PFSK-1 (cell line): ENCODE results near the gene ATG4C.

Experiments used
- FOXP2 ChIP-seq: optimal IDR thresholded peaks from 2 replicates; pipeline ENCODE3; 2011; ENCODE audit warnings: borderline replicate concordance, control low read depth, inconsistent platforms; ENCODE audit not compliant: insufficient read depth; ENCODE audit errors: extremely low read length, extremely low read depth
- POLR2AphosphoS5 ChIP-seq: IDR thresholded peaks from 2 replicates; pipeline ENCODE4 v1.6.1; 2012; ENCODE audit warnings: low read depth, mild to moderate bottlenecking, control low read depth, low read length, moderate library complexity
- REST ChIP-seq, 2 experiments: IDR thresholded peaks; 2 replicates each; pipeline versions ENCODE4 v1.6.1 to v1.8.0; 2011 to 2012; ENCODE audit warnings: low read depth in 2 of 2, low read length in 2 of 2, control low read depth in 1 of 2, inconsistent platforms in 1 of 2, mild to moderate bottlenecking in 1 of 2, moderate library complexity in 1 of 2; ENCODE audit not compliant: insufficient read depth in 1 of 2
- SIN3A ChIP-seq: IDR thresholded peaks from 2 replicates; pipeline ENCODE4 v1.6.1; 2012; ENCODE audit warnings: mild to moderate bottlenecking, low read length, moderate library complexity, borderline replicate concordance; ENCODE audit not compliant: insufficient read depth
- TAF1 ChIP-seq: IDR thresholded peaks from 2 replicates; pipeline ENCODE4 v1.6.1; 2012; ENCODE audit warnings: low read length, control low read depth, borderline replicate concordance; ENCODE audit not compliant: insufficient read depth

ATG4C gene

GRCh38 chr1:62809788-62810187, 25.9 kb downstream of the ATG4C start:
- TF ChIP-seq REST (IDR thresholded peaks at IDR 0.05; ENCODE audit: insufficient read depth in 1 of 2, low read depth in 2 of 2, low read length in 2 of 2), result no peak
- no peak for TF ChIP-seq SIN3A

GRCh38 chr1:62810420-62811274, 26.7 kb downstream of the ATG4C start:
- TF ChIP-seq POLR2AphosphoS5, result no peak
- TF ChIP-seq FOXP2, result no peak
- TF ChIP-seq REST (IDR thresholded peaks at IDR 0.05; ENCODE audit: insufficient read depth in 1 of 2, low read depth in 2 of 2, low read length in 2 of 2), result no peak
- TF ChIP-seq TAF1, result no peak
- no peak for TF ChIP-seq SIN3A

- TF ChIP-seq FOXP2, result no peak
- no peak for TF ChIP-seq POLR2AphosphoS5
- TF ChIP-seq SIN3A, result no peak
- TF ChIP-seq TAF1, result no peak
- no peak for TF ChIP-seq REST (IDR thresholded peaks at IDR 0.05; ENCODE audit: insufficient read depth in 1 of 2, low read depth in 2 of 2, low read length in 2 of 2)
Measured at GRCh38 chr1:62823556-62823955, 39.6 kb downstream of the ATG4C start.

GRCh38 chr1:62826901-62827300, 43.0 kb downstream of the ATG4C start:
- TF ChIP-seq SIN3A, result no peak
- no peak for TF ChIP-seq POLR2AphosphoS5
- no peak for TF ChIP-seq FOXP2
- no peak for TF ChIP-seq REST (IDR thresholded peaks at IDR 0.05; ENCODE audit: insufficient read depth in 1 of 2, low read depth in 2 of 2, low read length in 2 of 2)
- TF ChIP-seq TAF1, result no peak
